GM18519 (cell line): ENCODE results near the gene CDIPT.

Experiments used
- ATAC-seq: cut with Tn5 transposase; IDR thresholded peaks from one replicate; pipeline ENCODE4 v1.9.1; 2021; ENCODE audit warnings: mild to moderate bottlenecking, moderate library complexity; ENCODE audit not compliant: unreplicated experiment, low FRiP score

Gene CDIPT

DNA sequence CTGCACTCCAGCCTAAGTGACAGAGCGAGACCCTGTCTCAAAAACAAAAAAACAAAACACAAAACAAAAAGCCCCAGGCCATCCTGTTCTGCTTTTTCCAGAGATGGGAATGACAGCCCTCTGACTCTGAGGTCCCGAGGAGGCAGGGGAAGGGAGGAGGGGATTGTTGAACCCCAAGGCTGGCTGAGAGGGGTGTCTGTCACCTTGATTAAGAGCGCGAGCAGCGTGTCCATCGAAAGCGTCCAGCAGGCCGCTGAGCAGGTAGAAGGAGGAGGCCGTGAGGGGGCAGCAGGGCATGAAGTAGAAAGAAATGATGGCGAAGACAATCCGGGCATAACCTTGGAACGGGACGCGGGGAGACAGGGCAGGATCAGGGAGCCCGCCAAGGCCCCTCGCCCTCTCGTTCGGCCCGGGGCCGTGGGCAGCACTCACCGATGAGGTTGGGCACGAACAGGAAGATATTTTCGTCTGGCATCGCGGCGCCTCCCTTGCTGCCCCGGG, 593 bp downstream of the CDIPT start:
- ATAC-seq: no peak

- ATAC-seq: no peak
Measured at GRCh38 chr16:29860218-29860617, 2.8 kb downstream of the CDIPT start.

GRCh38 chr16:29858974-29859373, 4.1 kb downstream of the CDIPT start:
- no peak for ATAC-seq

DNA sequence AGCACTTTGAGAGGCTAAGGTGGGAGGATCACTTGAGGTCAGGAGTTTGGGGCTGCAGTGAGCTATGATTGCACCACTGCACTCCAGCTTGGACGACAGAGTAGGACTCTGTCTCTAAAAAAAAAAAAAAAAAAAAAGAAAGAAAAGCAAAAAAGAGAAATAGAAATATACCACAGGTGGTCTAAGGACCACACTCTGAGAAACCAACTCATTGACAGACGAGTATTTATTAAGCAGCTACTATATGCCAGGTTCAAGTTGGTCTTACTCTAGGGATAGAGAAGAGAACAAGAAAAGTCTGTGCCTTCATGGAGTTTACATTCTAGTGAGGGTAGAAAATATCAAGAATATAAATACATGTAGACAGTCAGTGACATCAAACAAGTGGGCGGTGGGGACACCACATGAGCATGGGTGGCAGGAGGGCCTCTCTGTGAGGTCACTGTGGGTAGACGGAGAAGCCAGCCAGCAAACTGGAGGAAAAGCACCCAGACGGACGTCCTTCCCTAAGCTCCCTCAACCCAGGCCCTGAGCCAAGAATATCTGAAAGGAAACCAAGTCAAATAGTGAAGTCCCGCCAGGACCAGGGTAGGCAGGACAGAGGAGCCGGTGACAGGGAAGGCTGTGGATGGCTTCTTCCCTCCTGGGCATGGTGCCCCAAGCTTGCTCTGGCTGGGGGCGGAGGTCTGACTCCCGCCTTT, 4.7 kb downstream of the CDIPT start:
- ATAC-seq: no peak

- no peak for ATAC-seq
Measured at GRCh38 chr16:29857133-29857760, 5.8 kb downstream of the CDIPT start.

DNA sequence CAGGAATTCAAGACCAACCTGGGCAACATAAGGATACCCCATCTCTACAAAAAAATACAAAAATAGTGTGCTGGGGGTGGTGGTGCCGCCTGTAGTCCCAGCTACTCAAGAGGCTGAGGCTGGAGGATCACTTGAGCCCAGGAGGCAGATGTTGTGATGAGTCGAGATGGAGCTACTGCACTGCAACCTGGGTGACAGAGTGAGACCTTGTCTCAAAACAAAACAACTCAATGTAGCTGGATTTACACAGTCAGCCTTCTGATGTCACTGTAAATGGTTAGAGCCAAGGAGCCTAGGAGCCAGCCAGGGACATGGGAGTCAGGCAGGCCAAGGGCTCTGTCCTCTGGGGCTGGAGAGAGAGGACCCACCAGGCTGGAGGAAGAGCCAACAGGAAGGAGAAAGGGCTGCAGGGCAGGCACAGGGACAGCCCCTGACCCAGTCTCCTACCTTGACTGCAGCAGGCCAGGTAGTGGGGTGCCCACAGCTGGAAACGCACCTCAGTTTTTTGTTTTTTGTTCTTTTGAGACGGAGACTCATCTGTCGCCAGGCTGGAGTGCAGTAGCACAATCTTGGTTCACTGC, 8.4 kb downstream of the CDIPT start:
- no peak for ATAC-seq

DNA sequence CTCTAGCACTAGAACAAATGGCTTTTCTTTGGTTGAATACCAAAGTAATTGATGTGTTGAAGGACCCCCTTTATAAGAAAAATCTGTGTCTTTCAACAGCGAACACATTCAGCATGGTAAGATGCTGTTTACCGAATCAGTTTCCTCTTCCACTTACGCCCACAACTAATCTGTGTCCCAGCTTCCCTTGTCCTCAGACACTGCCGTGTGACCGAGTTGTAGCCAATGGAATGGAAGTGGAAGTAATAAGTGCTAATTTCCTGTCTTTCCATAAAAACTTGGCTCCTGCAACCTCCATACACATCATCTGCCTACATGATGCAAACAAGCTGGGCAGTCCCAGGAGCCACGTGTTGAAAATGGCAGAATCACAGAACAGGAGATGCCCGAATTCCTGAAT, 10.4 kb downstream of the CDIPT start:
- no peak for ATAC-seq

DNA sequence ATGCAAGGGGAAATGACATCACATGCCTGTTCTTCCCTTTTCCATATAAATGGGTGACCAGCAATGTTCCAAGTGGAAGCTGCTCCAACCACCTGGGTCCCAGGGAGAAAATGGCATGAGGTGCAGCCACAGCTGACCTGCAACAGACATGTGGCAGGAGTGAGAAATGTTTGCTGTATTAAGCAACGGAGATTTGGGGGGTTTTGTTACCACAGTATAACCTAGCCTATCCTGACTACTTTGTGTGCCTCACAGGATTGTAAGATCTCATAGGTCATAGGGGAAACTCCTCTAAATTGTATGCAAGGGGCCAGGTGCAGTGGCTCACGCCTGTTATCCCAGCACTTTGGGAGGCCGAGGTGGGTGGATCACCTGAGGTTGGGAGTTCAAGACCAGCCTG, 12.0 kb downstream of the CDIPT start:
- ATAC-seq: no peak

DNA sequence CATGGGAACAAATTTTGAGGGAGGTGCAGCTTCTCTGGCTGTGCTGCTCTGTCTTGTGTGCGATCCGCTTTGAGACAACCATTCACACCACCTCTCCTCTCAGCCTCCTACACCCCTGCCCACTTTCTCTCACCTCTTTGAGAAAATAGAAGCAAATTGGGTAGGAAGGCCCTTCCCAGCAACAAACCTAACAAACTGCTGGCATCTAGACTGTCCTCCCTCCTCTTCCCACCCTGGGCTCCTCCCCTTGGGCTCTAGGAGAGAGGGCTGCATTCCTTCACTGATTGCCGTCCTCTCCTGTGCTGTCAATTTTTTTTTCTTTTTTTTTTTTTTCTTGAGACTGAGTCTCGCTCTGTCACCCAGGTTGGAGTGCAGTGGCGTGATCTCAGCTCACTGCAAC, 13.5 kb downstream of the CDIPT start:
- ATAC-seq: no peak

DNA sequence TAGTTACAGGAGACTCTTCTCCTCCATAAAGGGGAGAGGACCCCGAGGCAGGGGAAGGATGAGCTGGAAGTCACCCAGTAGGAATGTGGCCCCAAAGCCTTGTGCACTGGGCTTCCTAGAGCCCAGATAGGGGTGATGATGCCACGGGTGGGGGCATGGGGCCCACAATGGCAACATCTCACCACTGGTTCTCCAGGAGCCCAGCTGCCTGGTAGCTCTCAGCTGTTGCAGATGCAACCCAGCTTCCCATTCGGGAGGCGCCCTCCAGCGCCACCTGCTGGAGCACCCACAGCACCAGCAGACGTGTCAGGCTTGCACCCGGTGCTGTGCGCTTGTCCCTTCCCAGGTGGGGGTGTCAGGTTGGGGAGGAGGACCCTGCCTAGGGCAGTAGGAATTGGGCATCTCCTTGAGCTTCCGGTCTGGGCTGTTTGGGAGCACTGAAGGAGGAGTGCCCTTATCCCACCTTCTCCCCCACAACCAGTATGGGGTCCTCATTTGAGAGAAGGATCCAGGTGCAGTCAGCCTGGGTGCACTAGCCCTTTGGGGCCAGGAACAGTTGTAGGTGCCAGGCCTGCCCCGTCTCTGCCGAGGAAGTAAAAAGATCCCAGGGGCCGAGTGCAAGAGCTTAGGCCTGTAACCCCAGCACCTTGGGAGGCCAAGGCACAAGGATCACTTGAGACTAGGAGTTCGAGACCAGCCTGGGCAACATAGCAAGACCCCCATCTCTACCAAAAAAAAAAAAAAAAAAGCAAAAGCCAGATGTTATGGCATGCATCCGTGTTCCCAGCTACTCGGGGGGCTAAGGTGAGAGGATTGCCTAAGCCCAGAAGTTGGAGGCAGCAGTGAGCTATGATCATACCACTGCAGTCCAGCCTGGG, 14.4 kb downstream of the CDIPT start:
- ATAC-seq: no peak

GRCh38 chr16:29845656-29846055, 17.4 kb downstream of the CDIPT start:
- ATAC-seq: no peak

DNA sequence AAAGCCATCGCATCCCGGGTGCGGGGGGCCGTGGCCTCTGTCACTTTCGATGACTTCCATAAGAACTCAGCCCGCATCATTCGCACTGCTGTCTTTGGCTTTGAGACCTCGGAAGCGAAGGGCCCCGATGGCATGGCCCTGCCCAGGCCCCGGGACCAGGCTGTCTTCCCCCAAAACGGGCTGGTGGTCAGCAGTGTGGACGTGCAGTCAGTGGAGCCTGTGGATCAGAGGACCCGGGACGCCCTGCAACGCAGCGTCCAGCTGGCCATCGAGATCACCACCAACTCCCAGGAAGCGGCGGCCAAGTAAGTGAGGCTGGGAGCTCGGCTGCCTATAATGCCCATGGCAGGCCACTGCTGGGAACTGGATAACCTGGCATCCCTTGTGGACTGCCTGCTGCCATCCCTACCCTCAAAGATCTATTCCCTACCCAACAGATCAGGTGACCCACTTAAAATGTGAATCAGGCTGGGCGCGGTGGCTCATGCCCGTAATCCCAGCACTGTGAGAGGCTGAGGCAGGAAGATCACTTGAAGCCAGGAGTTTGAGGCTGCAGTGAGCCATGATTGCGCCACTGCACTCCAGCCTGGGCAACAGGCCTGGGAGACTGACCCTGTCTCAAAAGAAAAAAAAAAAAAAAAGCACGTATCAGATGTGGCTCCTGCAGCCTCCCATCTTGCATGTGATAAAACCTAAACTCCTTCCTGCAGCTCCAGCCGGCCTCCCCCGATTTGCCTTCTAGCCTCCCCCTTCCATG, 18.3 kb downstream of the CDIPT start:
- ATAC-seq: no peak

DNA sequence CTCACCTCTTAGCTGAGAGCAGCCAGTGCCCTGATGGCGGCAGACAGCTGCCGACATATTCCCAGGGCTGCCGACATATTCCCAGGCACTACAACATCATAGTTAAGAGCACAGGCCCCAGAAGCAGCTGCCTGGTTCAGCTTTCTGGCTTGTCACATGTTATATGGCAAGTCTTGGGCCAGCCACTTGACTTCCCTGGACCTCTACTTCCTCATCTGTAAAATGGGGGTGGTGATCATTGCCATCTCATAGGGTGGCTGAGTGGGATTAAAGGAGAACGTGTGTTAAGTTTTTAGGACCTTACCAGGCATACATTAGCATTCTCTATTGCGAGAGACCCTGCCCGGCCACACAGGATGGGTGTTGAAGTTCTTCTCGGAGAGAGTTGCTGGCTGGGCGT, 19.1 kb downstream of the CDIPT start:
- ATAC-seq: no peak

- no peak for ATAC-seq
Measured at GRCh38 chr16:29842732-29843346, 20.2 kb downstream of the CDIPT start.

DNA sequence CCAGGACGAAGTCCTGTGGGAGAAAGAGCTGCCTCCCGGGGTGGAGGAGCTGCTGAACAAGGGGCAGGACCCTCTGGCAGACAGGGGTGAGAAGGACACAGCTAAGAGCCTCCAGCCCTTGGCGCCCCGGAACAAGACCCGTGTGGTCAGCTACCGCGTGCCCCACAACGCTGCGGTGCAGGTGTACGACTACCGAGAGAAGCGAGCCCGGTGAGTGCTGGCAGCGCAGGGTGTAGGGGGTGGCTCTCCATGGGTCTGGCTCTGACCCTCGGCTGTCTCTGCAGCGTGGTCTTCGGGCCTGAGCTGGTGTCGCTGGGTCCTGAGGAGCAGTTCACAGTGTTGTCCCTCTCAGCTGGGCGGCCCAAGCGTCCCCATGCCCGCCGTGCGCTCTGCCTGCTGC, 21.4 kb downstream of the CDIPT start:
- ATAC-seq: no peak

GRCh38 chr16:29840240-29840639, 22.8 kb downstream of the CDIPT start:
- no peak for ATAC-seq

DNA sequence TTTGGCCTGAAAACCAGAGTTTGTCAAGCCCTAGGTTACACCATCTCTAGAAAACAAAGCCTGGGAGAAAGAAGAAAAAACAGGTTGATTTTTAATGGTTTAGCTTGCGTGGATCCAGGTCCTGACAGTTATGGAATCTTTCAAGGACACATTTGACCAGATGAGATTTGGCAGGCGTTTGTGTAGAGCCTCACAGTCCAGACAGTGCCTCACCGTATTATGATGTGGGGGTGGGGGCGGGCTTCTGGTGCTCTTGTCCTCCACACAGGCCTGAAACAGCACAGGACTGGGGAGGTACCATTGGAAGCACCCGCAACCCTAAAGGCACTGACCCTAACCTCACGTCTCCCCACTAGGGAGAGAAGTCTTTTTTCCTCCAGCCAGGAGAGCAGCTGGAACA, 23.2 kb downstream of the CDIPT start:
- no peak for ATAC-seq

GRCh38 chr16:29837841-29838240, 25.2 kb downstream of the CDIPT start:
- no peak for ATAC-seq

- no peak for ATAC-seq
Measured at GRCh38 chr16:29836623-29837022, 26.4 kb downstream of the CDIPT start.

DNA sequence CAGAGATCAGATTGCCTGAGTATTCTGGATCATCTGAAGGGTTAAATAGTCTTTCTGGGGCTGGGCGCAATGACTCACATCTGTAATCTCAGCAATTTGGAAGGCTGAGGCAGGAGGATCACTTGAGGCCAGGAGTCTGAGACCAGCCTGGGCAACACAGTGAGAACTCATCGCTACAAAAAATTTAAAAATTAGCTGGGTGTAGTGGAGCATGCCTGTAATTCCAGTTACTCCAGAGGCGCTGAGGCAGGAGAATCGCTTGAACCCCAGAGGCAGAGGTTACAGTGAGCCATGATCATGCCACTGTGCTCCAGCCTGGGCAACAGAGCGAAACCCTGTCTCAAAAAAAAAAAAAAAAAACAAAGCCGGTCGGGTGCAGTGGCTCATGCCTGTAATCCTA, 27.1 kb downstream of the CDIPT start:
- ATAC-seq: no peak
